Measurements from ENCODE around the gene CDH22. TPM values are rescaled to one million over a fixed set of nuclear protein-coding genes. Genes with fewer than 3 reads are reported as not detected.

The CDH22 gene
- polyA plus RNA-seq, 1 donor from 2014 or later = not detected

DNA sequence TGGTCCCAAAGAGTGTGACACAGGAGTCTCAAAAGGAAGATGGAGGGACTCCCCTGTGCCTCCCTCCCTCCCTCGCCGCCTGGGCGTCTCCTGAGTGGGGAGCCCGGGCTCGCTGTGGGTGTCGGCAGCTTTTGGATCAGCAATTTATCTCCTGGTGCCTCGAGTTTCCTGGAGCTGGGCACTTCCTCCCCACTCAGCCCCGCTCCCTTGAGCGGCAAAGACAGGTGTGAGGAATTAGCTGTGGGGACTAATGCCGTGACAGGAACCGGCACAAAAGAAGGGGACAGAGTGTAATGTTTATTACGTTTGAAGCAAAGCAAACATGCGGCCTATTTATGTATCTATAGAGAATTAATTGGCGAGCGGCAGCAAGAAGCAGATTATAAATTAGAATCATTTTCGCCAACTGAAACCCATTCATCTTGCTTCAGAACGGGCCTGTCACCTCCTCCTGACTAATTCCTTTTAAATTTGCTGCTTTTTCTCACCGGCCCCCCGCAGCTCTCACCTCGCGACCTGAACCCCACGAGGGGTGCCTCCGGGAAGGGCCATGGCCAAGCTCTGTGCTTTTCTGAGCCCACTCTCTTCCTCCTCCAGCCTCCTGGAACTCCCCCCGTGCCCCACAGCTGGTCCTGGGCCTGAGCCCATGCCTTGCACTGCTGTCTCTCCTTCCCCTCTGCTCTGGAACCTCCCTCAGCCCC lies 8.8 kb upstream of the CDH22 start:
- Mint-ChIP-seq H3K9me3 (no peaks in the 10 kb centered on the region), H3K36me3 (peaks cover 2% of the 10 kb centered on the region), H3K27me3 (peaks cover 61% of the 10 kb centered on the region), H3K27ac (peak overlapping the region in 1 of 3 donors; percentile 27), H3K4me1 (peaks cover 0 to 2% (median under 1%) of the 10 kb centered on the region in 3 donors), H3K4me3 (no peak overlapping the region)

DNA sequence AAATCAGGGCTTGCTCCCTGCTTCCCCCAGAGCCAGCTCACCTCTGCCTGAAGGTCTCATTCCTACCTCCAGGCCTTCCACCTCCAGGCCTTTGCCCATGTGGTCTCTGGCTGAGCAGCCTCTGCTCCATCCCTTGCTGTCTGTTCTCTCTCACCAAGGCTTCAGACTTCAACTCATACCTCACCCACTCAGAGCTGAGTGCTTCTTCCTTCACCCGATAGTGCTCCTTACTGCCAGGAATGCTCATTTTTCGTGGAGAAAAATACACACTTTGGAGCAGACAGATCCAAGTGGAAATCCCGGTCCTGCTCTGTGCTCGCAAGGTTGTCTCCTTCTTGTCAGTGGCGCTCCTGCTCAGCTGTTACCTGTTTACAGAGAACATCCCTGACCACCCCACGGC lies 7.0 kb upstream of the CDH22 start:
- Mint-ChIP-seq H3K27ac (no peak overlapping the region), H3K27me3 (peaks cover 72% of the 10 kb centered on the region), H3K4me1 (peaks cover 0 to 4% (median 3%) of the 10 kb centered on the region in 3 donors), H3K9me3 (no peaks in the 10 kb centered on the region), H3K4me3 (no peak overlapping the region), H3K36me3 (peaks cover 2% of the 10 kb centered on the region)

GRCh38 chr20:46312945-46313861 lies 4.9 kb upstream of the CDH22 start:
- H3K36me3 Mint-ChIP-seq = peaks cover 2% of the 10 kb centered on the region
- H3K9me3 Mint-ChIP-seq = no peaks in the 10 kb centered on the region
- H3K27me3 Mint-ChIP-seq = peaks cover 80% of the 10 kb centered on the region
- H3K4me1 Mint-ChIP-seq = peaks cover 0 to 4% (median 3%) of the 10 kb centered on the region in 3 donors
- peak overlapping the region in 1 of 4 donors; percentile 52 for H3K4me3 Mint-ChIP-seq
- H3K27ac Mint-ChIP-seq = no peak overlapping the region

DNA sequence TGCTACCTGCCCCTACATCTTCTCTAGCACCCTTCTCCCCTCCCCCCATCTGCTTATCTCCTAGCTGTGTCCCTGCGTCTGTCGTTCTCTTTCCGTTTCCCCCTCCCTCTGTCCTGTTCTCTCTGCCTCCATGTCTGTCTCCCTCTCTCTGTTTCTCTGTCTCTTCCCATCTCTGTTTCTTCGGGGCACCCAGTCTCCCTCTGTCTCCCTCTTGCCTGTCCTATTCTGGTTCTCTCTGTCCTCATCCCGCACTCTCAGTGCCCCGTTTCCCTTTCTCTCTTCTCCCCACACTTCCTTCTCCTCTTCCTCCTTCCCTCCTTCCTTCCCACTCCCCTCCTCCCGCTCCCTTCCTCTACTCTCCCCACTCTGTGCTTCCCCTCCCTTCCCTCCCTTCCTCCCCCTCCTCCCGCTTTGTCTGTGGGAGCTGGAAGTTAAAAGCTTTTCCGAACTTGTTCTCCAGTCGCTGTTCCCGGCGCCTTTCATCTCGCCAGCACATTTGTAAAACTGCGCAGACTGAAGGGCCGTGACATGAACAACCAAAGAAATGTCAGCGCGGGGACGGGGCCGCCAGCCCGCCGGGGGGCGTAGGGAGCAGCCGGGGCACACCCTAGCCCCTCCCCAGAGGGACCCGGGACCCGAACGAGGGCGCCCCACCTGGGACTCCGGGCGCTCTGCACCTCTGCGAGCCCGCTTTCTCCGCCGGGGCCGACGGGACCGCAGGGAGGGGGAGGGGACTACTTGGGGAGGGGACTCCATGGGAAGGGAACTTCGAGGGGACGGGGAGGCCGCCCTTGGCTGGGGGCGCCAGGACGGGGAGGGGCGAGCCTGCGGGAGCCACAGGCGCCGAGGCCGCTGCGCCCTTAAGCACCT lies 4.0 kb upstream of the CDH22 start:
- Mint-ChIP-seq H3K27ac (no peak overlapping the region), H3K36me3 (peaks cover 2% of the 10 kb centered on the region), H3K27me3 (peaks cover 76% of the 10 kb centered on the region), H3K9me3 (no peaks in the 10 kb centered on the region), H3K4me3 (peak overlapping the region in 1 of 4 donors; percentile 52), H3K4me1 (peaks cover 0 to 4% (median 3%) of the 10 kb centered on the region in 3 donors)

- Mint-ChIP-seq H3K36me3 (peaks cover 2% of the 10 kb centered on the region), H3K4me3 (no peak overlapping the region), H3K9me3 (no peaks in the 10 kb centered on the region), H3K27me3 (peaks cover 76% of the 10 kb centered on the region), H3K27ac (peak overlapping the region in 1 of 3 donors; percentile 11), H3K4me1 (peaks cover 0 to 4% (median 3%) of the 10 kb centered on the region in 3 donors)
Observed at GRCh38 chr20:46311719-46312074, 3.4 kb upstream of the CDH22 start.

DNA sequence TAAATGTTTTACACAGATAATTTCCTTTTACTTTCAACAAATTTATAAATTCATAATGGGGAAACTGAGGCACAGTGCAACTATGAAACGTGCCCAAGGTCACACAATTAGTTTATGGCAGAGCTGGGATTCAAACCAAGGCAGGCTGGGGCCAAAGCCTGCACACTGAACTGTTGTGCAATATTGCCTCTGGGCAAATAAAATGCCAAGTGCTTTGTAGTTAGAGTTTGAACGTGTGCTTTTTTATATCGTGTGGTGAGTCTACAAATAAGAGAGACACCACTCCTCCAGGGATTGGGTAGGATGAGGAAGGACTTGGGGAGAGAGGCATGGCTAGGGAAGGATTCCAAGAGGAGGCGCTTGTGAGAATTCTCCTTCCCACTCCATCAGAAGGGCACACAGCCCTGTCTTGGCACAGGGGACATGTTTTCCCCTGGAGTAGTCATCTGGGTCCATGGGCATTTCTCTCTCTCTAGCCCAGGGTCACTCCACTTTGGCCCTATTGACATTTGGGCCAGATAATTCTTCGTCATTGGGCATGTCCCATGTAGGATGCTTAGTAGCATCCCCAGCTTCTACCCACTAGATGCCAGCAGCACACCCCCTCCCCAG lies 2.8 kb upstream of the CDH22 start:
- H3K9me3 Mint-ChIP-seq = no peaks in the 10 kb centered on the region
- H3K4me1 Mint-ChIP-seq = peaks cover 0 to 6% (median 3%) of the 10 kb centered on the region in 3 donors
- peaks cover 2% of the 10 kb centered on the region for H3K36me3 Mint-ChIP-seq
- no peak overlapping the region for H3K27ac Mint-ChIP-seq
- peaks cover 73% of the 10 kb centered on the region for H3K27me3 Mint-ChIP-seq
- H3K4me3 Mint-ChIP-seq = no peak overlapping the region

DNA sequence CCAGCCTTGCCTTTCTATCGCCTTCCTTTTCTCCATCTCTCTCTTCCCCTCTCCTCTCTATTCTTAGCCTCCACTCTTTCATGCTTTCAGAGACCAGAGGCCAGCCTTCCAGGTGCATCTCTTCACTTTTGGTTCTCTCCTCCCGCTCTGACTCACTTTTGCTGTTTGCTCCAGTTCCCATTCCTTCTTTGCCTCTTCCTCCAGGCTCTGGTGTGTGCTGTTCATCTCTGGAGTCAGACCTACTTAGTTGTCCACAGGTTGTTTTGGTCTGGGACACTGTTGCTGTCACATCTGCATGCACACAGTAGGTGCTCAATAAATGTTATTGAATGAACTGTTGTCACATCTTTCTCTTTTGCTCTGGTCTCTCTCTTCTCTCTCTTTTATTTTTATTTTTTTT lies 1.6 kb upstream of the CDH22 start:
- H3K27me3 Mint-ChIP-seq = peaks cover 65% of the 10 kb centered on the region
- H3K36me3 Mint-ChIP-seq = peaks cover 2% of the 10 kb centered on the region
- peak overlapping the region in 2 of 4 donors; percentile 6 to 18 for H3K4me3 Mint-ChIP-seq
- H3K4me1 Mint-ChIP-seq = peaks cover 0 to 6% (median 3%) of the 10 kb centered on the region in 3 donors
- H3K9me3 Mint-ChIP-seq = no peaks in the 10 kb centered on the region
- no peak overlapping the region for H3K27ac Mint-ChIP-seq

- Mint-ChIP-seq H3K4me3 (no peak overlapping the region), H3K27ac (no peak overlapping the region), H3K4me1 (peaks cover 0 to 9% (median 1%) of the 10 kb centered on the region in 3 donors), H3K36me3 (no peaks in the 10 kb centered on the region), H3K9me3 (no peaks in the 10 kb centered on the region), H3K27me3 (peaks cover 54% of the 10 kb centered on the region)
Observed at GRCh38 chr20:46307999-46308257, 370 bp downstream of the CDH22 start.

GRCh38 chr20:46307139-46307998 lies 929 bp downstream of the CDH22 start:
- H3K4me1 Mint-ChIP-seq = peaks cover 0 to 9% (median 4%) of the 10 kb centered on the region in 3 donors
- H3K27ac Mint-ChIP-seq = no peak overlapping the region
- H3K9me3 Mint-ChIP-seq = no peaks in the 10 kb centered on the region
- H3K4me3 Mint-ChIP-seq = peak overlapping the region in 3 of 4 donors; percentile 53 to 73 (median 56)
- no peaks in the 10 kb centered on the region for H3K36me3 Mint-ChIP-seq
- peaks cover 57% of the 10 kb centered on the region for H3K27me3 Mint-ChIP-seq

DNA sequence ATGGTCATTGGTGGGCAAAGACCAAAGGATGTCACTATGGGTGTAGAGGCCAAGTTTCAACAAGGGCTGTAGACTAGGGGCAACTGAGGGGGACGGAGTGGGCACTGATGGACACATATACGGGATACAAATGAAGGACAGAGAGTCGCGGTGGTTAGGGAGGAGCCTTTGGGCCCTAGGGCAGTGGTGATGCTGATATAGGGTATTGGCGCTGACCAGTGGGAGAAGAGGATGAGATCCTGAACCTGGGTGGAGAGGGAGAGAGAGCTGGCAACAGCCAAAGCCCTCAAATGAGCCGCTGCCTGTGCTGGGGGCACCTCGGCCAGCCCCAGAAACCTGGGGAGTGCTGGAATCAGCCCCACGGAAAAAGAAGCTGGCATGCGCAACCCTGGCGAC lies 1.6 kb downstream of the CDH22 start:
- Mint-ChIP-seq H3K4me3 (peak overlapping the region; percentile 31 to 73 (median 54)), H3K9me3 (no peaks in the 10 kb centered on the region), H3K27ac (peak overlapping the region in 1 of 3 donors; percentile 24), H3K27me3 (peaks cover 53% of the 10 kb centered on the region), H3K4me1 (peaks cover 0 to 5% (median 3%) of the 10 kb centered on the region in 3 donors), H3K36me3 (no peaks in the 10 kb centered on the region)

DNA sequence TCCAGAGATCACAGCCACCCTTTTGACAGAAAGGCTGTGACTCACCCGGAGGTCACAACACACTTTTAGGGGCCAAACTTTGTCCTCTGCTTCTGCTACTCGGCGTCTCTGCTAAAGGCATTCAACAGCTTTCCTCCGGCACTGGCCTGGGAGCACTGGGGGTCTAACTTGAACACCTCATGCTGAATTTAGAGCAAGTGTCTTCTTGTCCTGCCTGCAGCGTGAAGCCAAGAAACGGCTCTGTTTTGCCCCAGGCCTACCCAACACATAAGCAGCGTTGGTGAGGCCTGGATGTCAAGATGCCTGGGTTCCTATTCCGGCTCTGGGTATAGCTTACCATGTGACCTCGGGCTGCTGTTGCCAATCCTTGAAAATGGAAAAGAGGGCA lies 2.3 kb downstream of the CDH22 start:
- Mint-ChIP-seq H3K9me3 (no peaks in the 10 kb centered on the region), H3K4me1 (peaks cover 0 to 5% (median 2%) of the 10 kb centered on the region in 3 donors), H3K27ac (peak overlapping the region in 1 of 3 donors; percentile 24), H3K36me3 (no peaks in the 10 kb centered on the region), H3K4me3 (peak overlapping the region in 2 of 4 donors; percentile 31 to 81), H3K27me3 (peaks cover 46% of the 10 kb centered on the region)

DNA sequence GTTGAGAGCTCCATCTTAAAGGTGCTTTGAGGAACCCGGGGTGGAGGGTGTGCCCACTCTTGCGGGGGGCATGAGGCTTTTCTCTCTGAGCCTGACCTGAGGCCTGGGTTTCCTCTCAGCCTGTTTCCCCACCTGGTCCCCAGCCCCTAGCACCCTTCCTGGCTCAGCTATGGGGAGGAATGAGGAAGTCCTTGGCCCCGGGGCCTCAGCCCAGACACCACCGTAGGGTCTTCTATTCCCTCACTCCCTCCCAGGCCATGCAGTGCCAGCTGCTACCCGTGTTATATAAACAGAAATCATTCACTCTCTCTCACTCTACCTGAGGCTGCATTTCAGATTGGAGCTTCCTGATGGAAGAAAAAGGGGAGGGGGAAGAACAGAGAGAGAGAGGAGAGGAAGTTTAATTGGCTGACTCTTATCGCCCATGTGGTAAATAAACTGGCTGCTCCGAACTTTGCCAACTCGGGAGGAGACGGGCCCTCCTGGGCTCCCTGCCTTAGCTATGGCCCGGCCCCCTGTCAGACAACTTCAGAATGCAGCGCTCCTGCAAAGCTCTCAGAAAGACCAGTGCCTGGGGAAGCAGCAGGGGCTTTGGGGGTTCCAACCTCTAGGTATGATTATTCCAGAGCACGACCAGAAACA lies 2.8 kb downstream of the CDH22 start:
- H3K27me3 Mint-ChIP-seq = peaks cover 41% of the 10 kb centered on the region
- no peaks in the 10 kb centered on the region for H3K9me3 Mint-ChIP-seq
- H3K27ac Mint-ChIP-seq = no peak overlapping the region
- no peaks in the 10 kb centered on the region for H3K36me3 Mint-ChIP-seq
- H3K4me3 Mint-ChIP-seq = no peak overlapping the region
- H3K4me1 Mint-ChIP-seq = peaks cover 0 to 5% (median 2%) of the 10 kb centered on the region in 3 donors

DNA sequence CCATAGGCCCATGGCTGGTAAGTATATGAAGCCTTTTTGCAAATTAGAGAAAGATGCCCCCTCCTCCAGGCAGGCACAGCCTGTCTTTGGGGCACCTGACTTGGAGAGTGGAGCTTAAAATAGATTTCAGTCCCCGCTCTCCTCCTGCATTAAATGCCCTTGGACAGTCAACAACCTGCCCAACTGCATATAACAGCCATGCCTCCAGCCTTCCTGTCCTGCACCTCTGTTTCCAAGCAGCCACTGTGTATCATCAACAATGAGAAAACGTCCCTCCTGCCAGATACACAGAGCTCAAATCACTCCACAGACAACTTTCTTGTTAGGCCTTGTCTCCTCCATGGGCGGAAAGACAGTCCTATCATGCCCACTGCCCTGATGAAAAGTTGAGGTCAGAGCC lies 3.4 kb downstream of the CDH22 start:
- Mint-ChIP-seq H3K27ac (no peak overlapping the region), H3K4me1 (peaks cover 0 to 5% (median 2%) of the 10 kb centered on the region in 3 donors), H3K36me3 (no peaks in the 10 kb centered on the region), H3K9me3 (no peaks in the 10 kb centered on the region), H3K27me3 (peaks cover 35% of the 10 kb centered on the region), H3K4me3 (no peak overlapping the region)

All from IgD-negative memory B cell (primary cell).